Measurements from ENCODE around the gene OR10G8. TPM values are rescaled to one million over a fixed set of nuclear protein-coding genes. Genes with fewer than 3 reads are reported as not detected.

Gene OR10G8
- polyA plus RNA-seq, 3 donors, result not detected

DNA sequence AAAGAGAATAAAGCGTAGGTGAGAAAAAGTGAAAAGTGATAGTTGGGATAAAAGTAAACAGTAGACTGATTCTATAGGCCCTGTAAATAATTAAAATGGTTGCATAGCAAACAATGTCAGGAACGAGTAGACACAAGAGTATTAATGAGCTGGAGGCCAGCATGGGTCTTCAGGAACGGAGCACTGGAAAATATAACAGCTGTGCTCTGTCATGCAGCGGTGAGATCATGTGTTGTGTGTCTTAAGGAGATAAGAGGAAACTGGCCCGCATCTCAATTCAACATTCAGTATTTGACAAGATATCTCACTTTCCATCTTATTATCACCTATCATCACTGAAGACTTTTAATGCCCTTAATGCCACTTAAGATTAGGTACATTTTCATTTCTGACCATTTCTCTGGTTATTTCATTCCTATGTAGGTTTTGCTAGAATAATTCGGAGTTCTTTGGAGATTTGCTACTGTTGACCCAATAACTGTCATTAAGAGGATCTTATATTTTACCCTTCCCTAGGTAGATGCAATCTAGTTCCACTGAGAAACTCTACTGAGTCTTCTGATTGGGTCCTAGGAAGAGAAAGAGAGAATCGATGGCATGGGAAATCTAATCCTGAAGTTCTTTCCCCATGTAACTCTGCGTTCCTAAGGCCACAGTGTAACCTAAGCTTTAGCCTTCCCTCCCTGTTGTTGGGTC is 53.2 kb downstream of the OR10G8 start:
- H2AFZ ChIP-seq (ENCODE audit: insufficient read depth, low read depth, low read length, poor library complexity, severe bottlenecking), result no peak overlapping the region
- no peaks in the 10 kb centered on the region for H4K20me1 ChIP-seq (ENCODE audit: insufficient read depth, low read length)
- 100% methylated on average over 1 of the region's 8 CpGs for WGBS (ENCODE audit: insufficient coverage)
- peaks cover 0 to 2% (median 0%) of the 10 kb centered on the region in 7 donors for H3K9me3 Mint-ChIP-seq
- peaks cover 0 to 4% (median 2%) of the 10 kb centered on the region in 3 donors for H3K27me3 Mint-ChIP-seq (ENCODE audit: low read depth in 3 of 3)
- intact Hi-C loops (cut with micrococcal nuclease), result loop anchor here (10.0 kb wide), 3 partner anchors 195 to 505 kb away; no protein-coding TSS in a partner anchor
- no peaks in the 10 kb centered on the region for H3K27me3 ChIP-seq (ENCODE audit: control insufficient read depth in 2 of 2, insufficient read depth in 2 of 2, low read length in 2 of 2)
- no peaks in the 10 kb centered on the region for H3K9me3 ChIP-seq (replicated peaks in 1 of 2; ENCODE audit: control insufficient read depth in 1 of 2, insufficient read depth in 1 of 2, low read length in 2 of 2)
- H3K9ac ChIP-seq (ENCODE audit: insufficient read depth, low read length, poor library complexity, severe bottlenecking), result no peak overlapping the region
- no peak for TF ChIP-seq CTCF (IDR thresholded peaks at IDR 0.05)
- H3K36me3 Mint-ChIP-seq, result no peaks in the 10 kb centered on the region
- H3K36me3 ChIP-seq (replicated peaks in 1 of 2; ENCODE audit: control insufficient read depth in 1 of 2, insufficient read depth in 2 of 2, low read length in 2 of 2), result no peaks in the 10 kb centered on the region
- H3K79me2 ChIP-seq (ENCODE audit: insufficient read depth, low read length), result no peaks in the 10 kb centered on the region
- no peak for DNase-seq
- H3K4me1 ChIP-seq (ENCODE audit: control insufficient read depth in 1 of 2, insufficient read depth in 2 of 2, low read length in 2 of 2), result peaks cover 14 to 17% of the 10 kb centered on the region in 2 donors
- no peak overlapping the region for H3K27ac ChIP-seq (ENCODE audit: low read depth in 1 of 2, low read length in 2 of 2)
- peaks cover 15% of the 10 kb centered on the region for H3K4me1 Mint-ChIP-seq
- no peak overlapping the region for H3K27ac Mint-ChIP-seq
- H3K4me3 ChIP-seq (replicated peaks in 1 of 3; ENCODE audit: low read depth in 2 of 3, low read length in 3 of 3), result no peak overlapping the region
- H3K4me2 ChIP-seq (replicated peaks; ENCODE audit: extremely low read depth, low read length, poor library complexity, severe bottlenecking), result no peak overlapping the region
- no peak overlapping the region for H3K4me3 Mint-ChIP-seq

Other genes starting within 250 kb of the OR10G8 start
- not detected for gene OR6M1, start 220.4 kb upstream of the OR10G8 start, polyA plus RNA-seq
- not detected for gene TMEM225, start 141.1 kb upstream of the OR10G8 start, polyA plus RNA-seq
- not detected for gene OR8D4, start 124.6 kb upstream of the OR10G8 start, polyA plus RNA-seq
- gene OR4D5, start 87.2 kb upstream of the OR10G8 start, polyA plus RNA-seq, result not detected
- not detected for gene OR6T1, start 83.0 kb upstream of the OR10G8 start, polyA plus RNA-seq
- not detected for gene OR10S1, start 49.0 kb upstream of the OR10G8 start, polyA plus RNA-seq
- gene OR10G6, start 31.6 kb upstream of the OR10G8 start, polyA plus RNA-seq, result not detected
- not detected for gene OR10G4, start 13.8 kb upstream of the OR10G8 start, polyA plus RNA-seq
- gene OR10G9, start 3.8 kb upstream of the OR10G8 start, polyA plus RNA-seq, result not detected
- not detected for gene OR10G7, start 14.5 kb downstream of the OR10G8 start, polyA plus RNA-seq
- gene VWA5A, start 88.7 kb downstream of the OR10G8 start, polyA plus RNA-seq, result 10 to 100 TPM in 1 of 3 donors, 1 to 10 TPM in 2; 7.6 to 11.2 (median 8.8) TPM
- gene OR10D3, start 156.5 kb downstream of the OR10G8 start, polyA plus RNA-seq, result not detected
- not detected for gene OR8G1, start 214.3 kb downstream of the OR10G8 start, polyA plus RNA-seq
- not detected for gene OR8G5, start 229.6 kb downstream of the OR10G8 start, polyA plus RNA-seq